GM19324 (cell line): Measurements from ENCODE around the gene HOXD3.

Experiments used
- ATAC-seq: cut with Tn5 transposase; IDR thresholded peaks from one replicate; pipeline ENCODE4 v1.9.1; 2021; ENCODE audit warnings: mild to moderate bottlenecking, moderate library complexity; ENCODE audit not compliant: unreplicated experiment, low FRiP score

The HOXD3 gene

DNA sequence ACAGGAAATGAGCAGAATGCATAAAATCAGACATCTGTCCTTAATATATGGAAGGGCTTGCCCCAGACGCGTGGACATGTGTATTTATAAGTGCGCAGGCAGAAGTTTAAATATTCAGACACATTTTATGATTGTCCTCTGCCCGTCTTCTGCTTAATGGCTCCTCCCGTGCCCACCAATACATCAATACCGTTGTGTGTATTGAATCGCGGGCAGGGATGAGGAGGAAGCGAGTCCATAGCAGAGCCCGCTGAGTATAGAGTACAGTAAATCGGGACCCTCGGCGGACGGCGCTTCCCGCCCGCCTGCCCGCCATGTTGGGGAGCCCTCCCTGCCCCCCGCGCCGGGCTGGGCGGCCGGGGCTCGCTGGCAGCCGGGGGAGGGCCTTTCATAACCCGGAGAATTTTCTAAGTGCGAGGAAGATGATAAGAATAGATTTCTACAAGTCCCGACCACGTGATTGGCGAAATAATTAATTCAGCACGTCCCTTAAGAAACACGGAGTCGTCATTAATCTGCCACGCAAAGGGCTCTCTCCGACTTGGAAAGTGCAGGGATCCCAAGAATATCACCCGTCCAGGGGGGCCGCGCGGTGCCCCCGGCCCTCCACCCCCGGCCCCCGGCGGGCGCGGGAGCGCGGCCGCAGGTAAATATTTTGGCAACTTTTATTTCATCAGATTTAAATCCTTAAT is at the start of gene HOXD3:
Gene HOXD3 (plus strand): TSS at position 501 of the 692 bp plus-strand sequence. CDS start 11,808 bp downstream, outside the sequence.
- no peak for ATAC-seq

DNA sequence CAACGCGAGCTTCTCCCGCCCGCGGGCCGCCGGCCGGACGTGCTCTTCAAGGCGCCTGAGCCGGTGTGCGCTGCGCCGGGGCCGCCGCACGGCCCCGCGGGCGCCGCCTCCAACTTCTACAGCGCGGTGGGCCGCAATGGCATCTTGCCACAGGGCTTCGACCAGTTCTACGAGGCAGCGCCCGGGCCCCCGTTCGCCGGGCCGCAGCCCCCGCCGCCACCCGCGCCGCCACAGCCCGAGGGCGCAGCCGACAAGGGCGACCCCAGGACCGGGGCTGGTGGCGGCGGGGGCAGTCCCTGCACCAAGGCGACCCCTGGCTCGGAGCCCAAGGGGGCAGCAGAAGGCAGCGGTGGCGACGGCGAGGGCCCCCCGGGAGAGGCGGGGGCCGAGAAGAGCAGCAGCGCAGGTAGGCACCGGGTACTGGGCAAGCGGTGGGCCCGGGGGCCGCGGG is 49.4 kb upstream of the HOXD3 start:
- ATAC-seq: no peak

DNA sequence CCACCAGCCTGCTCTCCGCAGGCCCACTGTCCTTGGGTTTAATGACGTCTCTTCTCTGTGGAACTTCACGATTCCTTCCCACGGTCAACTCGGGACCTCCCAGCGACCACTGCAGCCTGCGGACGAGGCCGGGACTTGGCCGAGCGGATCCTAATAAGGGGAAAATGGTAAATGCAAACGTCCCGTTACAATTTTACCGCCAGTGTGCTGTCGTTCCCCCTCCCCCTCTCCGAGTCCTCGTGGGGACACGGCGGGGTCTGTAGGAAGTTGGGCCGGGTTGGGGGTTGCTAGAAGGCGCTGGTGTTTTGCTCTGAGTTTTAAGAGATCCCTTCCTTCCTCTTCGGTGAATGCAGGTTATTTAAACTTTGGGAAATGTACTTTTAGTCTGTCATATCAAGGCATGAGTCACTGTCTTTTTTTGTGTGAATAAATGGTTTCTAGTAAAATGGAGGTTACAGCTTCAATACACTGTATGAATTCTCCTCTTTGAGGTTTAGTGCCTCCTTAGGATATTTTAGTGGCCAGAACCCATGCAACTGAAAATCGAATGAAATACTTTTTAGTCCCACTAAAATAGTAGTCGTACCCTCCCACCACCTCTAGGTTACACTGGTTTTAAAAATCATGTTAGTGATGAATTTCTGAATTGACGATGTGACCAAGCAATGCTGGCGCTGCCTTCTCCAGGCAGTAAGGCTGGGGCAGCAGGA is 47.8 kb upstream of the HOXD3 start:
- no peak for ATAC-seq

DNA sequence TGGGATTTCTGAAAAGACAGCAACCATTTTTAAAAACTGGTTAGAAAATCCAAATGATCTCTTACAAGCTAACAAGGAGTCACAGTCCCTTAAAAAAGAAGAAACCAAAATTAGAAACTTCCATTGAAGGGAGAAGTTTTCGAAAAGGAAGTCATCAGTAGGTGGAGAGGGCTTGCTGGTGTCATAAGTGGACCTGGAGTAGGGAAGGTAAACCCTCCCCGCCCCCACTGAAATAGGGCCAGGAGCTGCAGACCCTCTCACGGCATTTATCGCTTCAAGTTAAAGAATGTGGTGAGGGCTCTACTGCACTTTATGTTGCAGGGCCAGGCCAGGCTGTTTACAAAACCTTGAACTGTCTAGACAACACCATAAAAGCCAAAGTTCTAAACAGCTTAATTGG is 47.2 kb upstream of the HOXD3 start:
- no peak for ATAC-seq

DNA sequence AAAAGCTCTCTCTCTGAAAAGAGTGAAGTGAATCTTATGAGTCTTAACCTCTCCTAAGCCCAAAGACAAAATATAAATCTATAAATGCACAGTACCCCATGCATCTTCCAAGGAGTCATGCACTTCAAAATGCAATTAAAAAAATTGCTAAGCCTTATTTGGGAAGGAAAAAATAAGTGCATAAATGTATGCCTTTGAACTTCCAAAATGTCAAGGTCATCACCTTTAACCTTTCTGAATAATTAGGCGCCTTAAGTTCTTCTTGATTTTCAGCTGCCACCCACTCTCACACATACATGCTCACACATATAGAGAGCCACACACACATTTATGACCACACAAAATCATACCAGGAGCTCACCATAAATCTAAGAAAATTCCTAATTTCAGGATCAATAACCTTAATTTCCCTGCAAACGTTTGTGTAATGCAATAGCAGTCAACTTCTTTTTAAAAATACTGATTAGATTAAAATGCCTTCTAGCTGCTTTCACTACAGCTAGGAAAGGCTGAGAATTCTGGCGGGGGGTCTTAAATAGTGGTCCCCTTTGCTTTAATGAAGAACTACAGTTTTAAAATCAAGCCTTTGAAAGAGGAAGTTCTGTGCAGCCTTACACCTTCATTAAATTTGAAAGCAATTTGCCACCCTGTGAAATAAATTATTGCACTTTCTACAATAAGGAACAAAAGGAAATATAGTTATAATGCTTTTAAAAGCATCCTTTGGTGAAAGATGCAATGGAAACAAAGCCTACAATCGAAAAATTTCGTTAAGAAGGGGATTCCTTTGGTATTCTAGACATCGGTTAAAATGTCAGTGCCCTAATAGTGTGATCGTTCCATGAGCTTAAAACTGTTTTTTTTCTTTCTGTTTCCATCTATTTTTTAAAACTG is 46.4 kb upstream of the HOXD3 start:
- ATAC-seq: no peak

DNA sequence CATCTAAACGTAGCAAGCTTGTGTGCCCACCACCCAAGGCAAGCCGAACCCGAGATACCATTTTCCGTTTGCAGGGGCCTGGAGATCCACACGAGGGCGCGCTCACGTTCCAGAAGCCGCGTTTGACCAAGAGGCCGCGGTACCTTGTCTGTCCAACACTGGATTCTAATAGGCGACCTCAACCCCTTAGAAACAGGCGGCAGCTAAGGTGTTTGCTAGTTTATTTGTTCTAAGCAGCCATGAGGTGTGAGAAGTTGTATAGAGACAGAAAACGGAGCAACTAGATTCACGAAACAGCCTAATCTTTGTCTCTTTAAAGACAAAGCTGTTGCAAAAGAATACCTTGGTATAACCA is 45.8 kb upstream of the HOXD3 start:
- ATAC-seq: peak; percentile 69

DNA sequence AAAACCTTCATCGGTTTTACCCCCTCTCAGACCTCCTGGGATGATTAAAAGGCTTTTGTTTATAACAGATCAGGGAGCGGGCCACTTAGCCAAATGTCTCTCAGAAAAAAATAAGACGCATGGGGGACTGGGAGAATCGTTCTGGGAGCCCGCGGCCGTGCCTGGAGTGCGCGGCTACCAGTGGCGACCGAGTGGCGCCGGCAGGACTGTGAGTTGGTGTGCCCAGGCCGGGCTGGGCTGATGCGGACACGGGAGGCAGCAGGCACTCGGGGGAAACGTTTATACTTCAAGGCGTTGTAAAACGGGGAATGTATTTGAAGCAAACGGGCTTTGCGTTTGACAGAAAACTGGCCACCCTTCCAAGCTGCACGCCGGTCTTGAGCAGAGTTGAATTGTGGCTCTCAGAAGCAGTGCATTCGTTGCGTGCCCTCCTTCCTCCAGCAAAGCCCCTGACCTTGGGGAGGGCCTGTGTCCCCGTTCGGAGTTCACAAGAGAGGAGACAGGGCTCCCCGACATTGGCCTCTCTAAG is 45.2 kb upstream of the HOXD3 start:
- ATAC-seq: no peak

DNA sequence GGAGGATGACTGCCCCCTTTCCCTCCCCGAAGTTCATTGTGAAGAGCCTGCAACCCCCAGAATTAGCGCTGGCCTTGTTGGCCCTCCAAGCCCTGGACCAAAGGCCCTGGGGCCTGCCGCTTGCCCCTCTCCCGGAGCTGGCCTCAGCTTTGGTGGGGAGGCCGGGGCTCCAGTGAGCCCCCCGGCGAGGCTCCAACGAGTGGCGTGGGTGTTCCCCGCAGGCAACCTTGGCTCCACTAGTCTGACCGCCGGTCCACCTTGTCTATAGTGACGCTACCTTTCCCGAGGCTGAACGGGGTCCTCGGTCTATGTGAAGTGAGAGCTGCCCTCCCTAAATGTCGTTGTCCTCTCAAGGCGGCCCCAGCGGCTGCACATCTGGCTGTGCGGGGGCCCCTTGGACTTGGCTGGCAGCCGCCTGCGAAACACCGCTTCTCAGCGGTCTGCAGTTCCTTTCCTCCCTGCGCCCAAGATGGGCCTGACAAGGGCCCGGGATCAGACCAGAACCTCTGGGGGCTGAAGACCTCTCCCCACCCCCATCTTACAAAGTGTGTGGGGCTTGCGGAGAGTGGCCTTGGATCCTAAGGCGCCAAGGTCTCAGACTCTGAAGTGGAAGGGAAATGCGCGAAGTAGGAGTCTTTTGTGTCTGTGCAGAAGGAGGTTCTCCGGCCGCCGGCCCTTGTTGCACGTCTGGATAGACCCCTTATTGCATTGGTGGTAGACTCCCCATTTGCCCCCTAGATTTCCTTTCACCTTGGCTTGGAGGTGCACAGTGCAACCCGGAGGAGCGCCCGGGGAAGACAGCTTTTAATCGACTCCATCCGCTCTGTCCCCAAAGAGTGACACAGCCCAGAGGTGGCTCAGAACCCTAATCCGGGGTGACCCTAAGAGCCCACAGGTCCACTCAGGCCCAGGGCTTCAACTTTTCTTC is 44.5 kb upstream of the HOXD3 start:
- no peak for ATAC-seq

DNA sequence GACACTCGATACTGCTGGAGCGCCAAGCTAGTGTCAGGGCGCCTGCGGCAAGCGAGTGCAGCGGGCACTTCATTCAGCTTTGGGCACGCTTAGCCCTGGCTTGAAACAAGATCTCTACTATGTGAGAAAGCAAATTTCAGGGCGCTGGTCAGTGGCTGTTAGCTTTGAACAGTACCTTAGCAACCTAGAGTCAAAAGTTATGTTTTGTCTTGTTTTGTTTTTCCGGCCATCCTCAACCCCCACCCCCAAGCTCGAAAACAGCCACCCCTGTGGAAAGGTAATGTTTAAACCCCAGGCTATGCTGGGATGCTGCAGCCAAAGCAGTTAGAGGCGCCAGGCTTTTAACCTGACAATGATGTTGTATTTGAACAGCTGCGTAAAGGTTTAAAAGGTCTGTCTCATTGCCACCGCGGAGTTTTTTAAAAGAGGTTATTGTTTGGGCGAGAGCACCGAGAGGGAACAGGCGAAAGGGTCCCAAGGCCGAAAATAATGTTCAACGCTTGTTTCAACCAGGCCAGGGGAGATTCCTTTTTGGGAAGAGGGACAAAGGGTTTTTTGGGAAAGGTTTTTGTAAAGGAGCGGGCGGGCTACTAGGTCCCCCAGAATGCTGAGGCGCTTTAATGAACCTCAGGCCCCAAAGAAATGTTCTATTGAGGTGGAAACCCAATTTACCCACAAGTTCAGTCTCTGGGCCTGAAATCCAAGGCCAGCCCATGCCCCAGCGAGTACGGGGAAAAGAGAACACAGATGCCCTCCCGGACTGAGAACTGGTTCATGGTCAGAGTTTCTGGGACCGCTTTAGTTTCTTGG is 42.8 kb upstream of the HOXD3 start:
- ATAC-seq: no peak

DNA sequence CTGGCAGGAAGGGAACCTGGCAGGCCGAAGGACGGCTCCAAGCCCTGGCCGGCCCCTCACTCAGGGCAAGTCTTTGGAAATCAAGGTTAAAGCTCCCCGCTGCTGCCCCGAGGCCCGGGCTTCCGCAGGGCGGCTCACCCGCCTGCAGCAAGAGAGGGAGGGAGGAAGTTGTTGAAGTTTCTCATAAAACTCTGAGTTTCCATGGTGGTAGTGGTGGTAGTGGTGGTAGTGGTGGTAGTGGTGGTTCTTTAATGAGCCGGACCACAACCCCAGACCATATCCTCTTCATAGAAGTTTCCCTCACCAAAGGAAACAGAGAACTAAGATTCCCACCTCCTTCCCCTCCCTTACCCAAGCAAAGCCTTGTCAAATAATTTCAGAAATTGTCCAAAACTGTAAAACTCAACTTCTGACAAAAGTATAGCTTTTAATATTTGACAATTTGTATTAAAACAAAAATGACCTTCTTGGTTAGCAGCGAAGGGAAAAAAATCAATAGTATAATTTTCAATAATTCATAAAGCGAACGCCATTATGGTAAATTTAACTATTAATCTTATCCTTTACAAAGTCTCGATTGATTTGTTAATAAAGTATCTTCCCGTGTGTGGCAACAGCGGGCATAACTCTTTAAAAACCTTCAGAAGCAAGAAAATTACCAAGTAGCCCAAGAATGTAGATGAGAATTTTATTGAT is 42.0 kb upstream of the HOXD3 start:
- no peak for ATAC-seq

DNA sequence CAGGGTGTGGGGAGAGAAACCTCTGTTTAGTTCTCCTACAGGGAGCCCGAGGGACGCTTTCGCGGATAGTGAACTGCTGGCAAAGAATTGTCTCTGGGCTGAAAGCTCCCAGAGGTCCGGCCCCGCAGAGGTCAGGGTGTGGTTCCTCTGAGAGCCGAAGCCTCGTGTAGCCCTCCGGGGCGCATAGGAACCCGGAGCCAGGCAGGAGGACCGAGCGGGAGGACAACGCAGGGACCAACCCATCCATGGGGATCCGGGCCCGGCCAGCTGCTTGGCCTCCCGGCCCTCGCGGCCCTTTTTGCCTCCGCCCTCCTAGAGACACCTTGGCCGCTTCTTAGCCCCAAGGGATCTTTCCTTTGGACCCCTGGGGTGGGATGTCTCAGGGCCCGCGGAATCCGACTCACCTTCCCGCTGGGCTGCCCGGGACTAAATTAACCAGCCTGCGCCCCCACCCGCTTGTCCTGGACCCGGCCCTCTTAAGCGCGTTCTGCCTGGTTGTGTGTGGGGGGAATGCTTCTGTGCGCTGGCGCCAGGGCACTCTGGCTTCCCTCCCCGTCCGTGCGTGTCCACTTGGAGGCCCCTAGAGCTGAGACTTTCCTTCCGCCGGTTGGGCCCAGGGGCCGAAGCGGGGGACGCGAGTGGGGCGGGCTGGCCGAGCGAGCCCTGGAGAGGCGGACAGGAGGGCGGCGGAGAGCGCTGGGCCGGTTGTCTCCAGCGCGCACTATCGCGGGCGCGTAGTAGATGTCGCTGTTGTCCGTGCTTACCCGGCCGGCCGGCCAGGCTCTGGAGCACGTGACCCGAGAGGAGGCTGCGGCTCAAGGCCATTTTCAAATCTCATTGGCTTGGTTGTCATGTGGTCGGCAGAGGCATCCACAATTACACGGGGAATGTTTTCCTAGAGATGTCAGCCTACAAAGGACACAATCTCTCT is 41.0 kb upstream of the HOXD3 start, which contains the start of gene HOXD10:
Gene HOXD10 (plus strand): TSS at position 896 of the 931 bp plus-strand sequence. CDS start 56 bp downstream, outside the sequence.
- no peak for ATAC-seq

DNA sequence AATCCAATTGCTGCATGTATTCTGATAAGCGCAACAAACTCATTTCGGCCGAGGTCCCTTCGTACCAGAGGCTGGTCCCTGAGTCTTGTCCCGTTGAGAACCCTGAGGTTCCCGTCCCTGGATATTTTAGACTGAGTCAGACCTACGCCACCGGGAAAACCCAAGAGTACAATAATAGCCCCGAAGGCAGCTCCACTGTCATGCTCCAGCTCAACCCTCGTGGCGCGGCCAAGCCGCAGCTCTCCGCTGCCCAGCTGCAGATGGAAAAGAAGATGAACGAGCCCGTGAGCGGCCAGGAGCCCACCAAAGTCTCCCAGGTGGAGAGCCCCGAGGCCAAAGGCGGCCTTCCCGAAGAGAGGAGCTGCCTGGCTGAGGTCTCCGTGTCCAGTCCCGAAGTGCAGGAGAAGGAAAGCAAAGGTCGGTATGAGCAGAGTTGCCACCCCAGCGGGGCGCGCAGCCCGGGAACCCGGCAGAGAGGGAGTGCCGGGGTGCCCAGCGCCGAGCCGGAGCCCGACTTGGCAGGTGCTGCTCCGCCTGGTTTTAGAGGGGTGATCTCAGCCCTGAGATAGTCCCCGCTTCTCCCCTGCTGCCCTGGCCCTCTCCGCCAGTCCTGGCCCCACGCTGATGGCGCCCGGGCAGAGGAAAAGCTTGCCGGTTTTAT is 39.8 kb upstream of the HOXD3 start:
- no peak for ATAC-seq

DNA sequence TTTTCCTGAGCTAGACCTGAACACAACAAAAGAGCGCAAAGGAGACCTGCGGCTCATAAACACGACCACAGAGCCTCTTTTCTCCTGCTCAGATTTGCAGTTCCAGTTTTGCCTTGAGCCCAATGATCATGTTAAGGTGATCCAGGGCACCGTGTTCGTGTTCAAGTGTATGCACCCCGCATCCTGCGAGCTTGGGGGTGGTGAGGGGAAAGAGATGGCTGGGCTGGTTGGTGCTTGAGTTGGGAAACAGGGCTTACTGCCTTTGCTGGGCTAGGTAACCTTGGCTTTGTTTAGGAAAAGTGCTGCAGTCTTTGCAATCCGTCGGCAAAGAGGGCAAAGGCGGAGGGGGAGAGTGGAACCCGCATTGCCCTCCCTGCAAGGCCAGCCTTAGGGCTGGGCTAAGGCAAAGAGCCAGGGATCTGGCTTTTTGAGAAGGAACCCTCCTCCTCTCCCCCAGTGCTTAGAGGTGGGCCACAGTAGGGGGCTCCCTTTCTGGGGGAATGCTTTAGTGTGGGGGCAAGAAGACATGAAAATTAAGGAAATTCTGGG is 39.2 kb upstream of the HOXD3 start:
- ATAC-seq: no peak

DNA sequence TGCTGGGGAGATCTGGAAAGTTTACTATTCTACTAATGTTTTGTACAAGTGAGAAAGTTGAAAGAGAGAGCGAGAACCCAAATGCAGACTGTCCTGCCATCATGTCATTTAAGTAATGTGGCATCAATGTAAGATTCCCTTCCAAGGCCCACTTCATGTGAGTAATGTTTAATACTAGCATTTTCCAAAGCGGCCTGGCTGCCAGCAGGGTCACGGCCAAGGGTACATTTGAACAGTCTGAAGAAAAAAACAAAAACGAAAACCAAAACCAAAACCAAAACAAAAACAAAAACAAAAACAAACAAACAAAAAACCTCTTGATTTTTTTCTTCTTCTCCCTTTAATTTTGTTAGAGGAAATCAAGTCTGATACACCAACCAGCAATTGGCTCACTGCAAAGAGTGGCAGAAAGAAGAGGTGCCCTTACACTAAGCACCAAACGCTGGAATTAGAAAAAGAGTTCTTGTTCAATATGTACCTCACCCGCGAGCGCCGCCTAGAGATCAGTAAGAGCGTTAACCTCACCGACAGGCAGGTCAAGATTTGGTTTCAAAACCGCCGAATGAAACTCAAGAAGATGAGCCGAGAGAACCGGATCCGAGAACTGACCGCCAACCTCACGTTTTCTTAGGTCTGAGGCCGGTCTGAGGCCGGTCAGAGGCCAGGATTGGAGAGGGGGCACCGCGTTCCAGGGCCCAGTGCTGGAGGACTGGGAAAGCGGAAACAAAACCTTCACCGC is 38.3 kb upstream of the HOXD3 start:
- ATAC-seq: no peak

DNA sequence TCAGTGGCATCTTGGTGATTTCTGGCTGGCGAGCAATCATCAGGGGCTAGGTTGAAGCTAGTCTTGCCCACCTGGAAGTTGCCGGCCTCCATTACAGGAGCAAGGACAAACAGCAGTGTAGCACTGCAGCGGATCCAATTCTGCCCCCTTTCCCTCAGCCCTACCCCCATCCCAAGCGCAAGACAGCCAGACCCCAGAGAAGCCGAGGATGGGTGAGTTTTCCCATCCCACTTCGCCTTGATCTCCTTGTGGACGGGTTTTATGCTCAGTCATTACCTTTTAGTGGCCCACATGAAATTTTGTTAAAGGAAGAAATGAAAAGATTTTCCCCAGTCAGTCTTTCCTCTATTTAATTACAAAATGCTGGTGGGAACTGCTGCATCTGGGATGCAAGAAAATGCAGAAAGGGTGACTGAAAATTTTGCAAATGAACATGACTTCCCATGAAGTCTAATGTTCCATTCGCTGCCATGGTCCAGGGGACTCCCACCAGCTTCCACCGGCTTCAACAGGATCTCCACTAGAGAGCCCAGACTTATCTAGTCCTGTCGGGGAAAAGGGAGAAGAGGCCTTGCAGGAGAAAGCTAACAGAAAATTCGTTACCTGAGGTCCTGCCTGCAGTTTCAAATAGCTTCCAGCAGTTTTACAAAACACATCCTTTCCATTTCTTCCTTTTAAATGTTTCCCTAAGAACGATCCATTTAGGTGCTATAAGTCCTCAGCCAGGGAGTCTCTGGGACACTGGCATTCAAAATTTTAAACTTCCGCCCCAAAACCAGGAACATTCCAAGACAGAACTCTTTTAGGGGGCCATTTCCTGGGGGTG is 36.5 kb upstream of the HOXD3 start:
- no peak for ATAC-seq
